Activated CD8-positive, alpha-beta memory T cell treated with anti-CD3 and anti-CD28 coated beads, Interleukin-2, amount 50 U/mL, for 48 hours (primary cell): ENCODE data around the gene EMILIN1.

Experiments used
- DNase-seq: peaks from one replicate; pipeline ENCODE4 v3.0.0-alpha.2; 2020

The EMILIN1 gene

DNA sequence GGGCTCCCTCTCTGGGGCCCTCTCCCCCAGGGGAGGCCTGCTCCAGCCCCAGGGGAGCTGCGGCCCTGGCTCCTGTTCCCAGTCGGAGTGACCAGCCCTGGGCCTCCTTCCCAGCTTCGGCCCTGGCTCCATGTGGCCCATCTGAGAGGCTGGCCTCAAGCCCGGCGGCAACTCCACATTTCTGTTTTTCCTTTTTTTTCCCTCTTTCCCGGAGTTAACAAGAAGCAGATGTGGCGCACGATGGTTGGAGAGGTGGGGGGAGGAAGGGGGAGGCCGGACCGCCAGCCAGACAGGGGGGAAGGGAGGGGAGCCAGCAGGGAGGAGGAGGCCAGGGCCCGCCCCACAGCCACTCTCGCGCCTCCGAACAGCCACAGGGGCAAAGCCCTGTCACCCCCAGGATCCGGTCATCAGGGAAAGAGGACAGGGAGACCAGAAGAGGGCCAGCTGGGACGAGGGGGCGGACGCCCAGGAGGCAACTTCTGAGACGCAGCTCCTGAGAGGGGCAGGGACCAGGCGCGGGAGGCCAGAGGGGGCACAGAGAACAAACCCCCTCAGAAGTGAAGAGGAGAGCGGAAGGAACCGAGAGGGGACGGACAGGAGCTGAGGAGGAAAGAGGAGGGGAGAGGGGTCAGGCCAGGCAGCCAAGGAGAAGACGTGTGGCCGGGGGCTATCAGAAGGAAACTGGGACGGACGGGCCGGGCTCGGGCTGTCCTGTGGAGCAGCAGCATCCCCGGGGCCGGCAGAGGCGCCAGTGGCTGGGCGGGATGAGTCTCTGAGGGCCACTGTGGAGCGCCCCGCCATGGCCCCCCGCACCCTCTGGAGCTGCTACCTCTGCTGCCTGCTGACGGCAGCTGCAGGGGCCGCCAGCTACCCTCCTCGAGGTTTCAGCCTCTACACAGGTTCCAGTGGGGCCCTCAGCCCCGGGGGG lies at the start of gene EMILIN1:
EMILIN1 (plus strand) TSS at position 349 of the 928 bp plus-strand sequence; CDS start at position 800, 451 bp downstream.
- no peak for DNase-seq

DNA sequence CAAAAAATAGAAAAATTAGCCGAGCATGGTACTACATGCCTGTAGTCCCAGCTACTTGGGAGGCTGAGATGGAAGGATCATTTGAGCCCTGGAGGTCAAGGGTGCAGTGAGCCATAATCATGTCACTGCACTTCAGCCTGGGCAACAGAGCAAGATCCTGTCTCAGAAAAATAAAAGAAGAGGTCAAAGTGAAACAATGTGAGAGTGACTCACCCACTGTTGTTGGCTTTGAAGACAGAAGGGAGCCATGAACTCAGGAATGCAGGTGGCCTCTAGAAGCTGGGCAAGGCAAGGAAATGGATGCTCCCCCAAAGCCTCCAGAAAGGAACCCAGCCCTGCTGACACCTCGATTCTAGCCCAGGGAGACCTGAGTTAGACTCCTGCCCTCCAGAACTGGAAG lies 49.4 kb upstream of the EMILIN1 start:
- DNase-seq = no peak

DNA sequence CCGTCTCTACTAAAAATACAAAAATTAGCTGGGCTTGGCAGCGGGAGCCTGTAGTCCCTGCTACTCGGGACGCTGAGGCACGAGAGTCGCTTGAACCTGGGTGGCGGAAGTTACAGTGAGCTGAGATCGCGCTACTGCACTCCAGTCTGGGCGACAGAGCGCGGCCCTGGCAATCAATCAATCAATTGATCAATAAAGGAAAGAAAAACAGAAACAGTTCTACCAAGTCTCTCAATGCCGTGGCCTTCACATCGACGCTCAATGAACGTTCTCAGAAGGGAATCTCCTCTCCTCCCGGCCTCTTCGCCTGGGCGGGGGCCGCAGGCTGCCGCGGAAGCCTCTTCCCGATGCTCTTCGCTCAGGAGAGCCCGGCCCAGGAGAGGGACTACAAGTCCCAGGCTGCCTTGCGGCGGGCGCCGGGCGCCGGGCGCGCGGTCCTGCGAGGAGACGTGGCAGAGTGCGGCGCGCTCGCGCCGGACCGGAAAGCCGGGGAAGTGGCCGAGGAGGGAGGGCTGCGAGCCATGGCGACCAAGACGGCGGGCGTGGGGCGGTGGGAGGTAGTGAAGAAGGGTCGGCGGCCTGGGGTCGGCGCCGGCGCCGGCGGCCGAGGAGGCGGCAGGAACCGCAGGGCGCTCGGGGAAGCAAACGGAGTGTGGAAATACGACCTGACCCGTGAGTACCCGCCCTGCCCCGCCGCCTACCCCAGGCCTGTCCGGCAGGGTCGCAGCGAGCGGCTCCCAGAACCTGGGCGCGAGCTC lies 45.7 kb upstream of the EMILIN1 start, which contains the start of gene TMEM214:
TMEM214 (plus strand) TSS at position 471 of the 758 bp plus-strand sequence; CDS start at position 522, 51 bp downstream.
- DNase-seq = peak; percentile 93

DNA sequence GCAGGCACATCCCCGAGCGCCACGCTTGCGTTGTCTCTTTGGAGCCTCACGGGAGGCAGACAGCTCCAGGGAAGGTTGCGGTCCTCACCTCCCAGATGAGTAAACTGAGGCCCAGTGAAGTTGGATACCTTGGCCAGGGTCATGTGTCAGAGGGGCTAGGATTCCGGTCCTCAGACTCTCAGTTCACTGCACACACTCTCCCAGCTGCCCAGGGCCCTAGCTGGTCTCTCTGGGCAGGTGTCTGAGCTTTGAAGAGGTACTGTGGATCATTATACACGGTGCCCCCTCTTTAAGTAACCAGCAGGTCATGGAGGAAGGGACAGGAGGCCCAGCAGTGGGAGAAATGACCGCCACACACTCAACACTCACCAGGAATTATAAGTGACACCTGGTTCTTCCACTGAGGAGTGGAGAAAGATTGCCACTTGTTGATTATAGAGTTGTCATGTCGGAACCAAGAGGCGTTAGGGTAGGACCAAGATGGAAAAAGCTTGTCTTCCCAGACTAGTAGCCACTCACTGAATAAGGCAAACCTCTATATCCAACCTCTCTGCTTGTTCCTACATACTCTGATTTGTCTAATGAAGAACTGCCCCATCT lies 45.1 kb upstream of the EMILIN1 start:
- DNase-seq = no peak

DNA sequence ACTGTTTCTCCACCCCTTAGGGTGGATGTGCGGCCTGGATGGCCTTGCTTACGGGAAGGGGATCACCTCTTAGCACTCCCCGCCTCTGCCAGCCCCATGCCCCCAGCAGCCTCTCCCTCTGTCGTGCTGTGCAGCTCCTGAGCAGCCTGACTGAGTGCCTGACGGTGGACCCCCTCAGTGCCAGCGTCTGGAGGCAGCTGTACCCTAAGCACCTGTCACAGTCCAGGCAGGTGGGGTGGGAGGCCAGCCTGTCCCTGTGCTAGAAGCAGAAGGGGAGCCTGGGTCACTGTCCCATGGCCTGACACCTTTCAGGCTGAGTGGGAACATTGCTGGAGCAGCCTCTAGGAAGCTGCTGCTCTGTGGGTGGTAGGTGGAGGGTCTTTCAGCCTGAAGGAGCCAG lies 40.4 kb upstream of the EMILIN1 start:
- DNase-seq = no peak

DNA sequence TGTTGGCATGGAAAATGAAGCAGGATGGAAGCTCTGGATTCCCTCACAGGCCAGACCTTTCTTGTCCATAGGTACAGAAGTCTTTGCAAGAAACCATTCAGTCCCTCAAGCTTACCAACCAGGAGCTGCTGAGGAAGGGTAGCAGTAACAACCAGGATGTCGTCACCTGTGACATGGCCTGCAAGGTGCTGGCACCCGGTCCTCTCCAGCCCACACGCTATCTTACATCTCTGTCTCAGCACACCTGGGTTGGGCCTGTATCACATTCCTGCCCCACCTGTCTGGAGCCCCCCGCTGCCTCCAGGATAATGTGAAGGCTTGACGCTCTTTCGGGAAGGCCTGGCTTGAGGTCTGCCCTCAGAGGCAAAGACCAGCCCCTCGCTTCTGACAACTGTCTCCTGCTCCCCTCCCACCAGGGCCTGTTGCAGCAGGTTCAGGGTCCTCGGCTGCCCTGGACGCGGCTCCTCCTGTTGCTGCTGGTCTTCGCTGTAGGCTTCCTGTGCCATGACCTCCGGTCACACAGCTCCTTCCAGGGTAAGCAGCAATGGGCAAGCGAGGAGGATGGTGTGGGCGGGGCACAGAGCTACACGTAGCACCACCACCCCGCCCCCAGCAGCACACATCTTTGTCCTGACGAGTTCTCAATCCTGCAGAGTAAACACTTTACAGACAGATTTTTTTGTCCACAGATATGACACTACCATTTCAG lies 39.6 kb upstream of the EMILIN1 start:
- DNase-seq = no peak

DNA sequence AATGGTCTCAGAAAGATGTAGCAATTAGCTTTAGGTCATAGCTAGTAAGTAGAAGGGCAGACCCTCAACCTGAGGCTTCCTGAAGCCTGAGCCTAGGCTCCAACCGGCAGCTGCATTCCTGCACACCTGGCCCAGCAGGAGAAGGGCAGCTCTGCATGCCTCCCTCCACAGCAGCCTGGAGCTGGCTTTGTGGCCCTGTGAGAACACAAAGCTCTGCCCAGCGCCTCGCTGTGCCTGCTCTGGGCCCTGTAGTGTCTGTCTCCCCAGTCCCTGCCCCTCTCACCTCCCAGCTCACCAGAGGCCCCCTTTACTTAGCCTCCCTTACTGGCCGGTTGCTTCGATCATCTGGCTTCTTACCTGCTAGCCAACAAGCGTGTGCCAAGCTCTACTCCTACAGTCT lies 39.0 kb upstream of the EMILIN1 start:
- no peak for DNase-seq

DNA sequence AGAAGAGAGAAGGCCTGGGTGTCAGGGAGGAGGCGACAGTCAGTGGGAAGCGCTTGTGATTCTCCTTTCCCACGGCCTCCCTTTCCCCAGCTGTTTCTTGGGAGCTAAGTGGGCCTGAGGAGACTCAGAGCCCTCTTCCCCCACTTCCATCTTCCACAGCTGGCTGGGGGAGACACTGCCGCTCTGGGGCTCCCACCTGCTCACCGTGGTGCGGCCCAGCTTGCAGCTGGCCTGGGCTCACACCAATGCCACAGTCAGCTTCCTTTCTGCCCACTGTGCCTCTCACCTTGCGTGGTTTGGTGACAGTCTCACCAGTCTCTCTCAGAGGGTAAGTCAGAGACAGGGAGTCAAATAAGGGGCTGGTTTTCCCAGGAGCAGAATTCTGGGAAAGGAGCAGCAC lies 38.5 kb upstream of the EMILIN1 start:
- DNase-seq = no peak

DNA sequence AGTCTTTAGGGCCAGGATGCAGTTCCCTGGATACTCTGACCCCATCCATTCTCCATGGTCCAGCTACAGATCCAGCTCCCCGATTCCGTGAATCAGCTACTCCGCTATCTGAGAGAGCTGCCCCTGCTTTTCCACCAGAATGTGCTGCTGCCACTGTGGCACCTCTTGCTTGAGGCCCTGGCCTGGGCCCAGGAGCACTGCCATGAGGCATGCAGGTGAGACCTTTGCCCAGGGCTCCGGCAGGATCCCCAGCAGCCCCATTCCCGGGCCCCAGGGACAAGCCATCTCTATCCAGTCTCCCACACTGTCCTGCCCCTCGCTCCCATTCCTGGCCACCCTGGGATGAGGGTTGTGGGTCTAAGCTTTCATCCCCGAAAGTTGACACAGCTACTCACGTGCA lies 38.1 kb upstream of the EMILIN1 start:
- DNase-seq = no peak

DNA sequence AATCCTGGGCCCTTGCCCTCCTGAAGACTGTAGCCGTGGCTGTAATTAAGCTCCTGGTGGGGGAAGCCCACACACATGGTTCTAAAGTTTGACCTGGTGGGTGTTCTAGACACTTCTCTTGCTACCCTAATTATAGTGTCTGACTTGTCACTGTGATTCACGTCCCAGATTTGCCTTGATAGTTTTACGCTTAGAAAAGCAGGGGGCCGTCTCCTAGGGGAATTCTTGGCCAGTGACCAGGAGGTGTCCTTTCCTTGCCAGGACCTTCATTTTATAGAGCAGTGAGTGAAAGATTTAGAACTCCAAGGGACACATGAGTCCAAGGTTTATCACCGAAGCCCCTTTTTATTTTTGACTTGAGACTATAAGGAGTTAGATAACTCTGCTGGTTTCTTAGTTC lies 36.7 kb upstream of the EMILIN1 start:
- DNase-seq = no peak

DNA sequence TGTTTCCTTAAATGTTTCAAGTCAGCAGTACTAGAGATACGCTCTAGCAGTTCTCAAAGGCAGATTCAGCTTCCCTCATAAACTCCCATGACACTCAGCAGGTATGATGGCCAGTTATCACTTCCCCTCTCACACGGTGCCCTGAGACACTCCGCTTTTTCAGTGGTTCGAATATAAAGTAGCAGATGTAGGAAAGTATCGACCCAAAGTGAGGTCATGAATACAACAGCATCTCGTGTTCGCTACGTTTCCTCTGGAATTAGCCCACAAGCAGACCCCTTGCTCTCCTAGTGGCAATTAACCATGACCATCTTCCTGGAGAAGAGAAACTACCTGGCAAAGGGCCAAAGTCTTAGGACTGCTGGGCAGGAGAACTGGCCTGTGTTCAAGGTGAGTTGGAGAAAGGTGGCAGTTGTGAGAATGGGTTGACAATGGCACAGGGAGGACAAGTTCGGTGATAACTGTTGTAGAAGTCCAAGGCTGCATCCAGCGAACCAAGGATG lies 36.2 kb upstream of the EMILIN1 start:
- no peak for DNase-seq

DNA sequence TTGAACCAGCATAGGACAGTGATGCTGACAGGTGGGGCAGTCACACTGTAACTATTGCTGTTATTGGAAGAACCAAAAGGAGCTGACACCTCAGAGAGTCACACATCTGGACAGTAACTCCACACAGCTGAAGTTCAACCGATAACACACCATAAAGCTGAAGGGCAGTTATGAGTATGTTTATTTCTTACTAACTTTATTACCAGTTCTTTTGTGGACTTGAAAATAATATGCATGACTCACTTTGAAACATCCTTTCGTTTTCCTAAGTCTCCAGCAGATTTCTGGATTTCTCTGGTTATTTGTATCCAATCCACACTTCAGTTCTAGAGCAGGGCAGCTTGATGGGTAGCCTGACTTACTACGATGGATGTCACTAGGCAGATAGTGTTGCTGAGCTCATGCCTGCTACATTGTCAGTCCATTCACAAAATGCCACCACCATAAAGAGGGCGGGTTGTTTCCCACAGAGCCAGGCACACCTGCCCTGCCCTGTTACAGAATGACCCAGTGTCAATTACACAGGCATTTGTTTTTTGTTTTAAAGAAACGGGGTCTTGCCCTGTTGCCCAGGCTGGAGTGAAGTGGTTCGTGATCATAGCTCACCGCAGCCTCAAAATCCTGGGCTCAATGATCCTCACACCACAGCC lies 35.3 kb upstream of the EMILIN1 start:
- no peak for DNase-seq

DNA sequence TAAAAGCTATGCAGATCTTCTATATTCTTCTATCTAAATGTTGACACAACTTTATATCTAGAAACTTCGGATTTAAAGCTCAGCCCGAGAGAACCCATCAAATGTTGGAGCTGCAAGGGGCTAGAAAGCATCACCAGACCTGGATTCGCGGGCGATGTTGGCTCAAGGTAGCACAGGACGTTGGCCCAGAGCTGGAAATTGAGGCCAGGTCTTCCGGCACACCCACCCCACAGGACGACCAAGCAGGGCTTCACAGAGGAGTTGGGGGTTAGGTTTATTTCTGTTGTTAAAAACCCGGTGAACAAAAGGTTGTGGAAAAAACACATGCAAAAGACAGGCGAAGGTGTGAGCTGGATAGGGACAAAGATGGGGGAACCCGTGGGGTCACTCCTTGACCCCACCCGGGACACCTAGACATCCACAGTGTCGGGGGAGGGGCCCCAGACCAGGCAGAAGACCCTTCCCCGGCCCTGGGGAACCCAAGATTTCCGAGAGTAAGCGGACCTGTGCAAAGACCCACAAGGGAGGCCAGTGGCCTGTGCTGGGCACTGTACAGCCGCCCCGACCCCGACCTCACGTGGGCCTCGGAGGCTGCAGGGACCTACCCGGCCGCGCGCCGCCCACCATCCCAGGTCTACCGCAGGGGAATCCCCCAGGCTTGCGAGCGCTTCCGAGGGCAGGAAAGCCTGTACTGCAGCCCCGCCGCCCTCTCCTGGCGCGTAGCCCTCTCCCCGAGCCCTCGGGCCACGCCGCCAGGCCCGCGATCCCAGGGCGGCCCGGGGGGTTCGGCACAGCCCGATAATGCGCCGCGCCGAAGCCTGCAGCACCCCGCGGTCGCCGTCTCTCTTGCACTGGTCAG lies 28.8 kb upstream of the EMILIN1 start:
- DNase-seq = peak; percentile 86

DNA sequence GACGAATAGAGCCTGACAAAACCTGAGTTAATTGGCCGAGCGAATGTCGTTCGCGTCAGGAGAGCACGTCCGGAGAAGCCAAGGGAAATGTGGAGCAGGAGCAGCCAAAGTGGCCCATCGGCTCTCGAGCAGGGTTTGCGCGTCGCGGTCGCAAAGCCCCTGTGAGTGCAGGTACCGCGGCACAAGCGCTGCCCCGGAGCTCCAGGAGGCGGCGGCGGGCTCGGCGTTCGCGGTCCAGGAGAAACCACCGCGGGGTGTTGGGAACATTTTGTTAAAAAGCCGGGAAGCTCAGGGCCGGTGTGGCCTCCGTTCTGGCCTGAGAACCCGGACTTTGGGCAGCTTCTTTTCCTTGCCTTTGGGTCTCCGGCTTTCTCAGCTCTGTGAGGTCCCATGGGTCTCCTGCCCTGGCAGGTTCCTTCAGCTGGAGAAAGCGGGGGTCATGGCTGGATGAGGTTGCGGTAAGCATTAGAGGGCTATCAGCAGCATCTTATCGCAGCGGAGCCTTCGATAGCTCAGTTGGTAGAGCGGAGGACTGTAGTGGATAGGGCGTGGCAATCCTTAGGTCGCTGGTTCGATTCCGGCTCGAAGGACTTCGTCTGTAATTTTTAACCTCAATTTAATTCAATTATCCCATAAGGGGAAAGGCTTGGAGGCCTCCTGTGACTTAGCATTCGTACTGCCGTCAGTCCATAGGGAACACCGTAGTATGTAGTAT lies 28.0 kb upstream of the EMILIN1 start:
- DNase-seq = peak; percentile 99

DNA sequence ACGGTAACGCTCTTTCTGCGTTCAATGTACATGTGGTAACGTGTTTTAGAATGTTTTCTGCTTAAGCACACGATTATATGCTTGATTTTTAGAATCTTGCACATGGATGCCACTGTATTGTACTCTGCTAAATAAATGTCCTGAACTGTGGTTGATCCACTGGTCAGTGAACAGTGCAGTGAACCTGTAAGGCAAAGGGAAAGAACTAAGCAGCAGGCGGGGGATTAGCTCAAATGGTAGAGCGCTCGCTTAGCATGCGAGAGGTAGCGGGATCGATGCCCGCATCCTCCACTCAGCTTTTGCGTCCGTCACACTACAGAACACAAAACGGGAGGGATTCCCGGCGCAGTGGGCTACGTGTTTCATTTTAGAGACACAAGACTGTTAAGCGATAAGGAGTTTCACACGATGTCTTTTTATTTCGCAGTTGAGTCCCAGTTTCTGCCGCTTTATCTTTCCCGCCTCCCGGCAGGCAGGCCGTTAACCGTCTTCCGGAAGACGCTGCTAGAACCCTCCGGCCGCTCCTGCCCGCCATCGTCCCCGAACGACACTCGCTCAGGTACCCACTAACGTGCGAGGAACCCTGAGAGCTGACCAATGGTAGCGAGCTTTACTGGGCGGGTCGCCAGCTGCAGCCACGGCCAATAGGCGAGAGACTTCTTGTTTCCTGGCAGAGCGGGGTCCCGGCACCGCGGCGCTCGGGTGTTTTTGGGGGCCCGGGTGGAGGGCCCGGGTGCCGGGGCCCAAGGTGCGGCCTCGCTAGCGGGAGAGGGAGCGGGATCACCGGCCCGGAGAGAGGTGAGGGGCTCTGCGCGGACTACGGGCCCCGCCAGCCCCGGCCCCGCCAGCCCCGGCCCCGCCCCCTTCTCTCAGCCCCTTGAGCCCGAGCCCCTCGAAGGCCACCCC lies 27.2 kb upstream of the EMILIN1 start, which contains the start of gene AGBL5:
AGBL5 (plus strand) TSS at position 673 of the 906 bp plus-strand sequence. CDS start 1,291 bp downstream, outside the sequence.
- peak; percentile 99 for DNase-seq

DNA sequence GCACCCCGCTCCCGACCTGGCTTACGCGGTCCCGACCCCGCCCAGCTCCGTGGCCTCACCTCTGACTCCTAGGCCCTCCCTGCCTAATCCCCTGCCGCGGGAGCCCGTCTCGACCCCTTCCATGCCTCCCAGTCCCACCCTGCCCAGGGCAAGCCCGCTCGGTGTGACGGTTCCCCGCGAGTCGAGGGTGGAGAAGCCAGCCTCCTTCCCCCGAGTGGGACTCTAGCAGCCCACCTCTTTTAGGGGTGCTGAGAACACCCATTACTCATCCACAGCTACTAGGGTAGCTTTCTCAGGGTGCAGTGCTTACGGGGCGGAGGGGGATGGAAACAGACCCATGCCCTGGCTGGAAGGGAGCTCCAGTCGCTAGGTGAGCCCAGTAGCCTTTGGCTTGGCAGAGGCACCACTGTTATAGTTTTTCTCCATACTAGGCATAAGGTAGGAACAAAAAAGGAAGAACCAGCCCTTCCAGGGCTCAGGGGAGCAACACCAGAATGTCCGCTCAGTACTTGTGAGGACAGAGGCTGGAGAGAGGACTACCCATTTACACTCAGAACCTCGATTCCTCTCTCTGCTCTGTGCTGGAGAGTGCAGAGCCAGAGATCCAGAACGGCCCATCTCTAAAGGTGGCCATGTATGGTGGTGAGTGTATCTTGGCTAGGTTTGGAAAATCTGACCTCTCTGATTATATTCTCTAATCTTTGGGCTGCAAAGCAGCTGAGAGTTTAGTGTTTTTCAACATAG lies 26.3 kb upstream of the EMILIN1 start:
- DNase-seq = peak; percentile 73

DNA sequence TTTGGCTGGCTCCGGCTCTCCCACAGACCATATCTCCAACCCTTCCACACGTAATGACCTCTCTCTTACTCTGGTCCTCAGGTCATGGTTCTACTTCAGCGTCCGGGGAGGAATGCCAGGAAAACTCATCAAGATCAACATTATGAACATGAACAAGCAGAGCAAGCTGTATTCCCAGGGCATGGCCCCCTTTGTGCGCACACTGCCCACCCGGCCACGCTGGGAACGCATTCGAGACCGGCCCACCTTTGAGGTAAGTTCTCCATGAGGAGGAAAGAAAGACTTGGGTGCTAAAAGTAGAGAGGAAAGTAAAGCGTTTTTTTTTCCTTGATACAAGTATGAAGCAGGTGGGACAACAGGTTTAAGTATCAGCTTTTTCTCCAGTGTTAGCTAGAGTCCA lies 25.1 kb upstream of the EMILIN1 start:
- no peak for DNase-seq

DNA sequence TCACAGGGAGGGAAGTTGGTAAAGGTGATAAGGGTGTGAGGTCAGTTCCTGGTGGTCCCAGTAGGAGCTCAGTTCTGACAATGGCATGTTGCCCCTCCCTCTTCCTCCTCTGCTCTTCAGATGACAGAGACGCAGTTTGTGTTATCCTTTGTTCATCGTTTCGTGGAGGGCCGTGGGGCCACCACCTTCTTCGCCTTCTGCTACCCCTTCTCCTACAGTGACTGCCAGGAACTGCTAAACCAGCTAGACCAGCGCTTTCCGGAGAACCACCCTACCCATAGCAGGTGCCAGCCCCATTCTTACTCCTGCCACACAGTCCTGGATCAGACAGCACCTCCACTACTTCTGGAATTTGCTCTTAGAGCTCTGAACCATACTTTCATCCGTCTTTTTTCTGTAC lies 24.6 kb upstream of the EMILIN1 start:
- DNase-seq = no peak
